Measurements from ENCODE around the gene AKAP17A.
"Not testable (repeated sequence)": the region's sequence is repeated elsewhere in the genome, so short reads cannot be mapped to it uniquely, and the experiment has no call there.

Gene AKAP17A

GRCh38 chrX:1610166-1610565 lies 18.8 kb downstream of the AKAP17A start:
- H3K4me3 ChIP-seq (ENCODE audit: low read length): no peak overlapping the region
- DNase-seq (ENCODE audit: low read depth): no peak
- no peak for TF ChIP-seq CTCF (IDR thresholded peaks at IDR 0.05; ENCODE audit: insufficient read depth, low read depth, low read length, missing control alignments)

GRCh38 chrX:1610736-1611135 lies 19.3 kb downstream of the AKAP17A start:
- TF ChIP-seq CTCF (IDR thresholded peaks at IDR 0.05; ENCODE audit: insufficient read depth, low read depth, low read length, missing control alignments): no peak
- no peak overlapping the region for H3K4me3 ChIP-seq (ENCODE audit: low read length)
- DNase-seq (ENCODE audit: low read depth): no peak

- DNase-seq (ENCODE audit: low read depth): no peak
- H3K4me3 ChIP-seq (ENCODE audit: low read length): no peak overlapping the region
- no peak for TF ChIP-seq CTCF (IDR thresholded peaks at IDR 0.05; ENCODE audit: insufficient read depth, low read depth, low read length, missing control alignments)
These were observed 21.4 kb downstream of the AKAP17A start for GRCh38 chrX:1612641-1613286.

GRCh38 chrX:1614927-1615326 lies 23.5 kb downstream of the AKAP17A start, which contains the start of gene ASMT:
ASMT (plus strand) TSS chrX:1615059; CDS start chrX:1615200, 141 bp downstream.
- TF ChIP-seq CTCF (IDR thresholded peaks at IDR 0.05; ENCODE audit: insufficient read depth, low read depth, low read length, missing control alignments): no peak
- DNase-seq (ENCODE audit: low read depth): no peak
- no peak within 1 kb of the TSS for H3K4me3 ChIP-seq (ENCODE audit: low read length)

GRCh38 chrX:1618689-1619088 lies 27.3 kb downstream of the AKAP17A start:
- DNase-seq (ENCODE audit: low read depth): no peak
- TF ChIP-seq CTCF (IDR thresholded peaks at IDR 0.05; ENCODE audit: insufficient read depth, low read depth, low read length, missing control alignments): no peak
- H3K4me3 ChIP-seq (ENCODE audit: low read length): no peak overlapping the region

GRCh38 chrX:1623691-1624090 lies 32.3 kb downstream of the AKAP17A start:
- DNase-seq (ENCODE audit: low read depth): no peak
- TF ChIP-seq CTCF (IDR thresholded peaks at IDR 0.05; ENCODE audit: insufficient read depth, low read depth, low read length, missing control alignments): no peak
- no peak overlapping the region for H3K4me3 ChIP-seq (ENCODE audit: low read length)

- not testable (repeated sequence) for DNase-seq (ENCODE audit: low read depth)
These were observed 32.9 kb downstream of the AKAP17A start for GRCh38 chrX:1624158-1624860.

GRCh38 chrX:1624861-1625215 lies 33.4 kb downstream of the AKAP17A start:
- H3K4me3 ChIP-seq (ENCODE audit: low read length); DNase-seq (ENCODE audit: low read depth): not testable (repeated sequence)

More at GRCh38 chrX:1624158-1624860, 32.9 kb downstream of the AKAP17A start:
- H3K4me3 ChIP-seq (ENCODE audit: low read length): not testable (repeated sequence)
